GM12891 (cell line): ENCODE measurements around the gene SH3D21.

ENCODE experiments used
- POLR2A ChIP-seq: IDR thresholded peaks from 2 replicates; pipeline ENCODE4 v1.6.1; 2011; ENCODE audit warnings: low read depth, low read length, control low read depth
- POLR2AphosphoS5 ChIP-seq: IDR thresholded peaks from 2 replicates; pipeline ENCODE4 v1.6.1; 2011; ENCODE audit warnings: low read depth, low read length, control low read depth

DNA sequence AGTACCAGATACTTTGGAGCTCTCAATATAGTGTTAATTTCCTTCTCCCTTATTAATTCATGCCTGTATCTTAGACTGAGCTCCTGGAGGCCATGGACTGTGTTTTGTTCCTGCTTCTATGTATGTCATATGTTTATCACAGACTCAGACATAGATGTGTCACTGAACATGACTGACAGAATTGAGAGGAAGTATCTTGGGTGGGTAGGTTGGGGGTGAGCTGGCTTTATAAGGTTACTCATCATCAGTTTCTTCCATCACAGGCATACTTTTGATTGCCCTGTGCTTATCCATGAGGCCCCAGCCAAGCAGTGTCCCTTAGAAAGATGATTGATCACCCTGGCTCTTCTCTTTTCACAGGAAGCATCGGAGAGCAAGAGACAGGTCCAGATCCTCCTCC lies 5.6 kb upstream of the SH3D21 start:
- TF ChIP-seq POLR2AphosphoS5 (no peak), POLR2A (no peak)
